PFSK-1 (cell line): ENCODE results near the gene ITGA11.

ENCODE experiments used
- FOXP2 ChIP-seq: optimal IDR thresholded peaks from 2 replicates; pipeline ENCODE3; 2011; ENCODE audit warnings: borderline replicate concordance, control low read depth, inconsistent platforms; ENCODE audit not compliant: insufficient read depth; ENCODE audit errors: extremely low read length, extremely low read depth
- POLR2AphosphoS5 ChIP-seq: IDR thresholded peaks from 2 replicates; pipeline ENCODE4 v1.6.1; 2012; ENCODE audit warnings: low read depth, mild to moderate bottlenecking, control low read depth, low read length, moderate library complexity
- REST ChIP-seq, 2 experiments: IDR thresholded peaks; 2 replicates each; pipeline versions ENCODE4 v1.6.1 to v1.8.0; 2011 to 2012; ENCODE audit warnings: low read depth in 2 of 2, low read length in 2 of 2, control low read depth in 1 of 2, inconsistent platforms in 1 of 2, mild to moderate bottlenecking in 1 of 2, moderate library complexity in 1 of 2; ENCODE audit not compliant: insufficient read depth in 1 of 2
- SIN3A ChIP-seq: IDR thresholded peaks from 2 replicates; pipeline ENCODE4 v1.6.1; 2012; ENCODE audit warnings: mild to moderate bottlenecking, low read length, moderate library complexity, borderline replicate concordance; ENCODE audit not compliant: insufficient read depth
- TAF1 ChIP-seq: IDR thresholded peaks from 2 replicates; pipeline ENCODE4 v1.6.1; 2012; ENCODE audit warnings: low read length, control low read depth, borderline replicate concordance; ENCODE audit not compliant: insufficient read depth

Gene ITGA11

GRCh38 chr15:68364028-68364659 lies 67.8 kb downstream of the ITGA11 start:
- TF ChIP-seq POLR2AphosphoS5 (no peak), TAF1 (no peak), REST (IDR thresholded peaks at IDR 0.05; ENCODE audit: insufficient read depth in 1 of 2, low read depth in 2 of 2, low read length in 2 of 2) (no peak), FOXP2 (no peak), SIN3A (no peak)

- TF ChIP-seq TAF1, result no peak
- no peak for TF ChIP-seq REST (IDR thresholded peaks at IDR 0.05; ENCODE audit: insufficient read depth in 1 of 2, low read depth in 2 of 2, low read length in 2 of 2)
- TF ChIP-seq FOXP2, result no peak
- no peak for TF ChIP-seq POLR2AphosphoS5
- no peak for TF ChIP-seq SIN3A
Observed at GRCh38 chr15:68363353-68363752, 68.6 kb downstream of the ITGA11 start.

GRCh38 chr15:68362537-68363126 lies 69.3 kb downstream of the ITGA11 start:
- TF ChIP-seq FOXP2 (no peak), REST (IDR thresholded peaks at IDR 0.05; ENCODE audit: insufficient read depth in 1 of 2, low read depth in 2 of 2, low read length in 2 of 2) (no peak), POLR2AphosphoS5 (no peak), SIN3A (no peak), TAF1 (no peak)

- TF ChIP-seq TAF1, result no peak
- no peak for TF ChIP-seq FOXP2
Observed at GRCh38 chr15:68360721-68361120, 71.2 kb downstream of the ITGA11 start.

- TF ChIP-seq FOXP2, result no peak
- no peak for TF ChIP-seq POLR2AphosphoS5
- TF ChIP-seq SIN3A, result no peak
- TF ChIP-seq REST (IDR thresholded peaks at IDR 0.05; ENCODE audit: insufficient read depth in 1 of 2, low read depth in 2 of 2, low read length in 2 of 2), result no peak
- no peak for TF ChIP-seq TAF1
Observed at GRCh38 chr15:68356778-68357177, 75.2 kb downstream of the ITGA11 start.
